ENCODE data around the gene BBOF1.
A peak's percentile ranks its signal among the peaks of the same experiment; 100 is the strongest.

BBOF1 gene

GRCh38 chr14:74109369-74109768, 90.2 kb downstream of the BBOF1 start:
- no peak for DNase-seq

GRCh38 chr14:74111395-74112216, 92.5 kb downstream of the BBOF1 start:
- peak in 1 of 2 donors; percentile 61 for DNase-seq
